Nephron (organoid): Measurements from ENCODE around the gene DCST1.
"Not testable (repeated sequence)": the region's sequence is repeated elsewhere in the genome, so short reads cannot be mapped to it uniquely, and the experiment has no call there.

Experiments
- H3K27ac Mint-ChIP-seq, 3 experiments: 2 replicates each; pipeline ENCODE4 v1.8.0; 2020; ENCODE audit warnings: mixed read lengths in 3 of 3, mild to moderate bottlenecking in 2 of 3, moderate library complexity in 1 of 3
- H3K27me3 Mint-ChIP-seq: 2 replicates; pipeline ENCODE4 v1.8.0; 2021; ENCODE audit warnings: low read depth, mild to moderate bottlenecking, moderate library complexity, mixed read lengths
- H3K36me3 Mint-ChIP-seq: 2 replicates; pipeline ENCODE4 v1.8.0; 2020; ENCODE audit warnings: low read depth, mixed read lengths
- H3K4me1 Mint-ChIP-seq: 2 replicates; pipeline ENCODE4 v1.8.0; 2020; ENCODE audit warnings: mixed read lengths
- H3K4me3 Mint-ChIP-seq, 3 experiments: 2 replicates each; pipeline ENCODE4 v1.8.0; 2020; ENCODE audit warnings: mild to moderate bottlenecking in 3 of 3, mixed read lengths in 3 of 3, moderate library complexity in 2 of 3
- H3K9me3 Mint-ChIP-seq: 2 replicates; pipeline ENCODE4 v1.8.0; 2020; ENCODE audit warnings: mixed read lengths
- TF ChIP-seq, protein P1 (sequence below), 3 experiments: fragments of 200-600 bp; sonication (generic); IDR thresholded peaks; one replicate each; pipeline ENCODE4 v1.5.0; 2021; ENCODE audit warnings: antibody characterized with exemption in 3 of 3; ENCODE audit not compliant: unreplicated experiment in 3 of 3

Gene DCST1

GRCh38 chr1:155033524-155033923 is at the start of gene DCST1, which contains the start of gene DCST2:
Gene DCST1, plus strand, starts transcription at chr1:155033824. Its CDS starts 213 bp downstream, at chr1:155034037.
Gene DCST2, minus strand, starts transcription at chr1:155033781. Its CDS starts 80 bp downstream, at chr1:155033701.
- Mint-ChIP-seq H3K36me3 (no peaks in the 10 kb centered on the region), H3K4me3 (no peak within 1 kb of the TSS), H3K9me3 (no peaks in the 10 kb centered on the region), H3K27ac (no peak within 1 kb of the TSS), H3K27me3 (peaks cover 7% of the 10 kb centered on the region), H3K4me1 (no peaks in the 10 kb centered on the region)
- TF ChIP-seq, protein P1, sequence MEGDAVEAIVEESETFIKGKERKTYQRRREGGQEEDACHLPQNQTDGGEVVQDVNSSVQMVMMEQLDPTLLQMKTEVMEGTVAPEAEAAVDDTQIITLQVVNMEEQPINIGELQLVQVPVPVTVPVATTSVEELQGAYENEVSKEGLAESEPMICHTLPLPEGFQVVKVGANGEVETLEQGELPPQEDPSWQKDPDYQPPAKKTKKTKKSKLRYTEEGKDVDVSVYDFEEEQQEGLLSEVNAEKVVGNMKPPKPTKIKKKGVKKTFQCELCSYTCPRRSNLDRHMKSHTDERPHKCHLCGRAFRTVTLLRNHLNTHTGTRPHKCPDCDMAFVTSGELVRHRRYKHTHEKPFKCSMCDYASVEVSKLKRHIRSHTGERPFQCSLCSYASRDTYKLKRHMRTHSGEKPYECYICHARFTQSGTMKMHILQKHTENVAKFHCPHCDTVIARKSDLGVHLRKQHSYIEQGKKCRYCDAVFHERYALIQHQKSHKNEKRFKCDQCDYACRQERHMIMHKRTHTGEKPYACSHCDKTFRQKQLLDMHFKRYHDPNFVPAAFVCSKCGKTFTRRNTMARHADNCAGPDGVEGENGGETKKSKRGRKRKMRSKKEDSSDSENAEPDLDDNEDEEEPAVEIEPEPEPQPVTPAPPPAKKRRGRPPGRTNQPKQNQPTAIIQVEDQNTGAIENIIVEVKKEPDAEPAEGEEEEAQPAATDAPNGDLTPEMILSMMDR (IDR thresholded peaks at IDR 0.05; ENCODE audit: unreplicated experiment in 3 of 3): no peak

- H3K9me3 Mint-ChIP-seq, H3K27ac Mint-ChIP-seq, H3K4me3 Mint-ChIP-seq, H3K4me1 Mint-ChIP-seq, H3K27me3 Mint-ChIP-seq: not testable (repeated sequence)
- H3K36me3 Mint-ChIP-seq: peaks cover 17% of the 10 kb centered on the region
Measured at GRCh38 chr1:154986736-154987135, 46.9 kb upstream of the DCST1 start.

DNA sequence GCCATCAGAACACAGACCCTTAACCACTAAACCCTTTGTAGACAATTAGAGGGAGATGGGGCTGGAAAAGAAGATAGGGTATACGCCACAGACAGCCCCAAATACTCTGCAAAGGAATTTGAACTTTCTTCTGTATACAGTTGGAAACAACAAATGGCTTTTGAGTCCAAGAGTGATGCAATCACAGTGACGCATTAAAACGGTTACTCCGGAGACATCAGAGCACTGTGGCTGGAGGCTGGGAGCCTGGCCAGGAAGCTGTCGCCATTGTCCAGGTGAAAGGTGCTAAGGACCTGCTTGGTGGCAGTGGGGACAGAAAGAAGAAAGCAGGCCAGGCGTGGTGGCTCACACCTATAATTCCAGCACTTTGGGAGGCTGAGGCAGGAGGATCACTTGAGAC is 46.3 kb upstream of the DCST1 start:
- H3K9me3 Mint-ChIP-seq: no peaks in the 10 kb centered on the region
- no peak overlapping the region for H3K27ac Mint-ChIP-seq
- H3K36me3 Mint-ChIP-seq: peaks cover 17% of the 10 kb centered on the region
- no peak overlapping the region for H3K4me3 Mint-ChIP-seq
- H3K27me3 Mint-ChIP-seq: no peaks in the 10 kb centered on the region
- TF ChIP-seq, protein P1 (IDR thresholded peaks at IDR 0.05; ENCODE audit: unreplicated experiment in 3 of 3): no peak
- peaks cover 9% of the 10 kb centered on the region for H3K4me1 Mint-ChIP-seq

DNA sequence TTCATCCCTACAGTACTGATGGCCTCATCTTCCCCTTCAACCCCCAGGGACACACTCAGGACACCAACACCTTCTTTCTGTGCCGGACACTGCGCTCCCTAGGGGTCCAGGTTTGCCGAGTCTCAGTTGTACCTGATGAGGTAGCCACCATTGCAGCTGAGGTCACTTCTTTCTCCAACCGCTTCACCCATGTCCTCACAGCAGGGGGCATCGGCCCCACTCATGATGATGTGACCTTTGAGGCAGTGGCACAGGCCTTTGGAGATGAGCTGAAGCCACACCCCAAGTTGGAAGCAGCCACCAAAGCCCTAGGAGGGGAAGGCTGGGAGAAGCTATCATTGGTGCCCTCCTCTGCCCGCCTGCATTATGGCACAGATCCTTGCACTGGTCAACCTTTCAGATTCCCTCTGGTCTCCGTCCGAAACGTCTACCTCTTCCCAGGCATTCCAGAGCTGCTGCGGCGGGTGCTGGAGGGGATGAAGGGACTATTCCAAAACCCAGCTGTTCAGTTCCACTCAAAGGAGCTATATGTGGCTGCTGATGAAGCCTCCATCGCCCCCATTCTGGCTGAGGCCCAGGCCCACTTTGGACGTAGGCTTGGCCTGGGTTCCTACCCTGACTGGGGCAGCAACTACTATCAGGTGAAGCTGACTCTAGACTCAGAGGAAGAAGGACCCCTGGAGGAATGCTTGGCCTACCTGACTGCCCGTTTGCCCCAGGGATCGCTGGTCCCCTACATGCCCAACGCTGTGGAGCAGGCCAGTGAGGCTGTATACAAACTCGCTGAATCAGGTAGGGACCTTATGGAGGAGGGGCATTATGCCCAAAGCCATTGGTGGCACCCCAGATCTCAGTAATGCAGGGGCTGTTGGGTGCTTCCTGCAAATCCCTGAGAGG is 45.3 kb upstream of the DCST1 start:
- H3K27ac Mint-ChIP-seq: no peak overlapping the region

GRCh38 chr1:154989195-154989860 is 44.3 kb upstream of the DCST1 start:
- peaks cover 4% of the 10 kb centered on the region for H3K4me1 Mint-ChIP-seq
- peaks cover 17% of the 10 kb centered on the region for H3K36me3 Mint-ChIP-seq
- TF ChIP-seq, protein P1 (IDR thresholded peaks at IDR 0.05; ENCODE audit: unreplicated experiment in 3 of 3): no peak
- no peaks in the 10 kb centered on the region for H3K27me3 Mint-ChIP-seq
- H3K27ac Mint-ChIP-seq: no peak overlapping the region
- no peak overlapping the region for H3K4me3 Mint-ChIP-seq
- H3K9me3 Mint-ChIP-seq: no peaks in the 10 kb centered on the region

More for the DNA sequence above, 45.3 kb upstream of the DCST1 start:
- TF ChIP-seq, protein P1 (IDR thresholded peaks at IDR 0.05; ENCODE audit: unreplicated experiment in 3 of 3): no peak
- peaks cover 17% of the 10 kb centered on the region for H3K36me3 Mint-ChIP-seq
- H3K4me1 Mint-ChIP-seq: peaks cover 9% of the 10 kb centered on the region
- peak overlapping the region in 1 of 3 experiments; percentile 28 for H3K4me3 Mint-ChIP-seq
- no peaks in the 10 kb centered on the region for H3K27me3 Mint-ChIP-seq
- no peaks in the 10 kb centered on the region for H3K9me3 Mint-ChIP-seq

- Mint-ChIP-seq H3K27ac (no peak overlapping the region), H3K36me3 (peaks cover 17% of the 10 kb centered on the region), H3K4me3 (no peak overlapping the region), H3K27me3 (no peaks in the 10 kb centered on the region), H3K9me3 (no peaks in the 10 kb centered on the region), H3K4me1 (peaks cover 4% of the 10 kb centered on the region)
- TF ChIP-seq, protein P1 (IDR thresholded peaks at IDR 0.05; ENCODE audit: unreplicated experiment in 3 of 3): no peak
Measured at GRCh38 chr1:154990276-154990675, 43.3 kb upstream of the DCST1 start.
